ENCODE results near the gene ARHGEF2. TPM values are rescaled to one million over a fixed set of nuclear protein-coding genes. Genes with fewer than 3 reads are reported as not detected.

ARHGEF2 gene
- total RNA-seq, 1 donor from 2014 or later, result 111 TPM

- no peaks in the 10 kb centered on the region for H3K9me3 Mint-ChIP-seq
- H3K27ac Mint-ChIP-seq, result no peak overlapping the region
- no peak for TF ChIP-seq CTCF (IDR thresholded peaks at IDR 0.05; ENCODE audit: unreplicated experiment)
- no peak for DNase-seq (ENCODE audit: low spot score in 2 of 2, unreplicated experiment in 2 of 2)
- H3K4me3 Mint-ChIP-seq, result no peak overlapping the region
- peaks cover 26% of the 10 kb centered on the region for H3K36me3 Mint-ChIP-seq
- H3K27me3 Mint-ChIP-seq (ENCODE audit: low read depth), result no peaks in the 10 kb centered on the region
- no peaks in the 10 kb centered on the region for H3K4me1 Mint-ChIP-seq
These were observed 74.1 kb downstream of the ARHGEF2 start for GRCh38 chr1:155904261-155904660.

GRCh38 chr1:155900161-155900560, 78.2 kb downstream of the ARHGEF2 start:
- TF ChIP-seq CTCF (IDR thresholded peaks at IDR 0.05; ENCODE audit: unreplicated experiment), result no peak
- H3K4me3 Mint-ChIP-seq, result no peak overlapping the region
- peaks cover 3% of the 10 kb centered on the region for H3K4me1 Mint-ChIP-seq
- peaks cover 26% of the 10 kb centered on the region for H3K36me3 Mint-ChIP-seq
- no peaks in the 10 kb centered on the region for H3K9me3 Mint-ChIP-seq
- no peak for DNase-seq (ENCODE audit: low spot score in 2 of 2, unreplicated experiment in 2 of 2)
- H3K27me3 Mint-ChIP-seq (ENCODE audit: low read depth), result no peaks in the 10 kb centered on the region
- H3K27ac Mint-ChIP-seq, result no peak overlapping the region

GRCh38 chr1:155899683-155900082, 78.7 kb downstream of the ARHGEF2 start:
- Mint-ChIP-seq H3K4me3 (no peak overlapping the region), H3K36me3 (peaks cover 25% of the 10 kb centered on the region), H3K27ac (no peak overlapping the region), H3K27me3 (ENCODE audit: low read depth) (no peaks in the 10 kb centered on the region), H3K9me3 (no peaks in the 10 kb centered on the region), H3K4me1 (peaks cover 3% of the 10 kb centered on the region)
- DNase-seq (ENCODE audit: low spot score in 2 of 2, unreplicated experiment in 2 of 2), result no peak
- TF ChIP-seq CTCF (IDR thresholded peaks at IDR 0.05; ENCODE audit: unreplicated experiment), result no peak

- Mint-ChIP-seq H3K27ac (no peak overlapping the region), H3K4me3 (no peak overlapping the region), H3K27me3 (ENCODE audit: low read depth) (no peaks in the 10 kb centered on the region), H3K9me3 (no peaks in the 10 kb centered on the region), H3K4me1 (peaks cover 3% of the 10 kb centered on the region), H3K36me3 (peaks cover 17% of the 10 kb centered on the region)
- TF ChIP-seq CTCF (IDR thresholded peaks at IDR 0.05; ENCODE audit: unreplicated experiment), result no peak
- DNase-seq (ENCODE audit: low spot score in 2 of 2, unreplicated experiment in 2 of 2), result no peak
These were observed 79.5 kb downstream of the ARHGEF2 start for GRCh38 chr1:155898888-155899287.

GRCh38 chr1:155897746-155898145, 80.6 kb downstream of the ARHGEF2 start:
- peak overlapping the region; percentile 23 for H3K27ac Mint-ChIP-seq
- H3K27me3 Mint-ChIP-seq (ENCODE audit: low read depth), result no peaks in the 10 kb centered on the region
- H3K36me3 Mint-ChIP-seq, result peaks cover 17% of the 10 kb centered on the region
- no peak for DNase-seq (ENCODE audit: low spot score in 2 of 2, unreplicated experiment in 2 of 2)
- H3K4me1 Mint-ChIP-seq, result peaks cover 14% of the 10 kb centered on the region
- no peaks in the 10 kb centered on the region for H3K9me3 Mint-ChIP-seq
- no peak overlapping the region for H3K4me3 Mint-ChIP-seq
- no peak for TF ChIP-seq CTCF (IDR thresholded peaks at IDR 0.05; ENCODE audit: unreplicated experiment)

Small RNA genes lying within 50 kb of the gene (microRNA-seq; reads per million reads assigned to microRNA genes)
- 1.5 reads per million for gene MIR6738

Other genes starting within 250 kb of the ARHGEF2 start
- 62.4 to 70.1 TPM (median 69.8 TPM) in 3 replicates for gene GON4L, start 121.3 kb downstream of the ARHGEF2 start, total RNA-seq
- 0.20 to 0.51 TPM (median 0.45 TPM) in 3 replicates for gene SYT11, start 119.0 kb downstream of the ARHGEF2 start, total RNA-seq
- 34.3 to 37.0 TPM (median 35.5 TPM) in 3 replicates for gene RIT1, start 67.2 kb downstream of the ARHGEF2 start, total RNA-seq
- gene KHDC4, start 44.1 kb downstream of the ARHGEF2 start, total RNA-seq, result 70.1 to 74.1 TPM (median 73.2 TPM) in 3 replicates
- gene RXFP4, start 36.9 kb downstream of the ARHGEF2 start, total RNA-seq, result not detected in 3 replicates
- gene SSR2, start 42.4 kb upstream of the ARHGEF2 start, total RNA-seq, result 282 to 298 TPM (median 297 TPM) in 3 replicates
- gene UBQLN4, start 75.3 kb upstream of the ARHGEF2 start, total RNA-seq, result 61.2 to 66.7 TPM (median 61.9 TPM) in 3 replicates
- 39.2 to 43.4 TPM (median 39.5 TPM) in 3 replicates for gene LAMTOR2, start 76.2 kb upstream of the ARHGEF2 start, total RNA-seq
- 51.1 to 52.6 TPM (median 51.2 TPM) in 3 replicates for gene RAB25, start 82.6 kb upstream of the ARHGEF2 start, total RNA-seq
- 107 to 112 TPM (median 112 TPM) in 3 replicates for gene MEX3A, start 103.9 kb upstream of the ARHGEF2 start, total RNA-seq
- gene LMNA, start 136.2 kb upstream of the ARHGEF2 start, total RNA-seq, result 91.7 to 96.9 TPM (median 92.4 TPM) in 3 replicates
- gene SEMA4A, start 175.0 kb upstream of the ARHGEF2 start, total RNA-seq, result 18.7 to 21.0 TPM (median 19.8 TPM) in 3 replicates
- 15.4 to 18.7 TPM (median 18.4 TPM) in 3 replicates for gene SLC25A44, start 215.6 kb upstream of the ARHGEF2 start, total RNA-seq
- gene PMF1, start 234.5 kb upstream of the ARHGEF2 start, total RNA-seq, result 73.4 to 74.8 TPM (median 74.6 TPM) in 3 replicates